Urinary bladder (tissue), 4 donors: Measurements from ENCODE around the gene TRIB2. TPM values are rescaled to one million over a fixed set of nuclear protein-coding genes. Genes with fewer than 3 reads are reported as not detected.
A peak's percentile ranks its signal among the peaks of the same experiment; 100 is the strongest.

ENCODE experiments used
- DNase-seq: peaks from one replicate; pipeline ENCODE4 v3.0.0-alpha.2; 2015; ENCODE audit errors: extremely low spot score
- H3K27ac ChIP-seq: one replicate; pipeline ENCODE4 v1.5.1; 2013; ENCODE audit warnings: low read depth, mild to moderate bottlenecking, moderate library complexity
- H3K36me3 ChIP-seq: one replicate; pipeline ENCODE4 v1.6.1; 2013; ENCODE audit warnings: mild to moderate bottlenecking, moderate library complexity; ENCODE audit not compliant: insufficient read depth
- H3K4me1 ChIP-seq: one replicate; pipeline ENCODE4 v1.6.1; 2013; ENCODE audit warnings: mild to moderate bottlenecking, moderate library complexity; ENCODE audit not compliant: insufficient read depth
- H3K4me3 ChIP-seq: one replicate; pipeline ENCODE4 v1.5.1; 2013; ENCODE audit warnings: low read depth, low read length
- WGBS: extraction: QIAGEN DNeasy Blood & Tissue Kit; methylation state at CpG from one replicate; pipeline ENCODE4 v1.1.7; 2013; 5-methylcytosine and 5-hydroxymethylcytosine counted together
- polyA plus RNA-seq: library from polyadenylated mRNA; stranded (reverse); fragments of 200-250 nt; gene quantifications from one replicate; pipeline ENCODE4 v1.2.3, GENCODE V29; 2013
- small RNA-seq: library from RNA; depleted of rRNA; stranded (forward); fragments of <200 nt; gene quantifications from one replicate; pipeline ENCODE3, GENCODE V24; 2014
- total RNA-seq: library from RNA; depleted of rRNA; stranded (reverse); fragments of >200 nt; gene quantifications from one replicate; pipeline ENCODE4 v1.2.3, GENCODE V29; 2014
- donor health status: healthy with polysubstance abuse.
- donor health status: healthy.

TRIB2 gene
- total and polyA plus RNA-seq, 2 donors, result 27.5 to 51.3 TPM

GRCh38 chr2:12773586-12774394 lies 57.1 kb downstream of the TRIB2 start:
- no peaks in the 10 kb centered on the region for H3K36me3 ChIP-seq
- 49% methylated on average over 3 of the region's 3 CpGs for WGBS
- no peak overlapping the region for H3K27ac ChIP-seq
- no peak for DNase-seq
- H3K4me3 ChIP-seq, result no peak overlapping the region
- no peaks in the 10 kb centered on the region for H3K4me1 ChIP-seq

GRCh38 chr2:12774395-12774727 lies 57.6 kb downstream of the TRIB2 start:
- DNase-seq, result peak; percentile 25
- H3K27ac ChIP-seq, result no peak overlapping the region
- 87% methylated on average over 1 of the region's 1 CpG for WGBS
- H3K4me3 ChIP-seq, result no peak overlapping the region
- no peaks in the 10 kb centered on the region for H3K36me3 ChIP-seq
- no peaks in the 10 kb centered on the region for H3K4me1 ChIP-seq

DNA sequence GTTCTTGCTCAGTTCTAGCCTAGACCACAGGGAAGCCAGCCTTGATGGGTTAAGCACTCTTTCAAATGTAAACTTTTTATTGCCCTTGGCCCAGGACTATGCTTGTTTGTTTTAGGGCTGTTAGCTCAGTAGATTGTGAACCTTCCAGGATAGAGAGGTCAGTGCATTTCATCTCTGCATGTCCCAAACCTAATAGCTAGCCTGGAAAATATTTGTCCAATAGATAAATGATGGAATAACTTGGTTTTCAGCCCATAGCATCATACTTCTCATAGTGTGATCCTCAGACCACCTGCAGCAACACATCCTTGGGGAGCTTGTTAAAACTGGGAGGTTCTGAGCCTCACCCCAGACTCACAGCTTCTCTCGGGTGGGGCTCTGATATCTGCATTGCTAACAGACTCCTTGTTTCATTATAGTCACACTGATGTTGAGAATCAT lies 59.8 kb downstream of the TRIB2 start:
- no peaks in the 10 kb centered on the region for H3K36me3 ChIP-seq
- H3K4me3 ChIP-seq, result no peak overlapping the region
- H3K27ac ChIP-seq, result no peak overlapping the region
- DNase-seq, result no peak
- no peaks in the 10 kb centered on the region for H3K4me1 ChIP-seq
- WGBS, result 54% methylated on average over 1 of the region's 1 CpG

DNA sequence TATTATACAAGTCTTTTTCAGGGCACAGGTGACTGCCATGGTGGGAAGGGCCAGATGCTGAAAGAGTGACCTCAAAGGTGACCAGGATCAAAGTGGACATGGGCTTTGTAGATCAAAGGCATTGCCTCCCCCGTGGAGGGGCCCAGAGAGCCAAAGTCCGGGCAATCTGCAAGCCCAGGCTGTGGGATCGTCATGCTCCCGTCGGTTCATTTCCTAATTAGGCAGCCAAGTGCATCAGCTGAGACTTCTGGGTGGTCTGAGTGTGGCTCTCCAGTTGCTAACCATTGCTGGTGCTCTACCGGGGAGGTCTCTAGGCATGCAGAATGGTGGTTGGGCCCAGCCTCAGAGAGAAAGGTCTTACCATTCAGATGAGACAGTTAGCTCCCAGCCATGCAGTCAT lies 61.6 kb downstream of the TRIB2 start:
- Histone ChIP-seq H3K4me3 (no peak overlapping the region), H3K36me3 (no peaks in the 10 kb centered on the region), H3K27ac (no peak overlapping the region), H3K4me1 (no peaks in the 10 kb centered on the region)
- DNase-seq, result no peak
- 58% methylated on average over 6 of the region's 6 CpGs for WGBS

- H3K27ac ChIP-seq, result no peak overlapping the region
- no peak overlapping the region for H3K4me3 ChIP-seq
- H3K4me1 ChIP-seq, result no peaks in the 10 kb centered on the region
- H3K36me3 ChIP-seq, result no peaks in the 10 kb centered on the region
- 91% methylated on average over 12 of the region's 12 CpGs for WGBS
- DNase-seq, result no peak
Observed at GRCh38 chr2:12778811-12779579, 62.3 kb downstream of the TRIB2 start.

DNA sequence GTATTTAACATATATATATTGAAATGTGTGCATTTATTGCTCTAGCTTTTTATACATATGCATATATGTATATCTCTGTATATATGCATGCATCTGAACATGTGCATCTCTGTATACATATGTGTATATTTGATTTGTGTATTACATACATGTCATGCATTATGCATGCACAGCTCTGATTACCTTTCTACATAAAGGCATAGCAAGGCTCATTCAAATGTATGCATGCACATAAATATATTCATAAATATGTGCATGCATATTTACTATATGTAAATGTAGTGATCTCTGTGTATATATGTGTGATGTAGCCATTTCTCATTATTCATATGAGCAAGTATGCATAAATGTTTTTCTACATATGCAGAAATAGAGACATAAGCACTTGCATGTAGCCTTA lies 64.6 kb downstream of the TRIB2 start:
- no peak for DNase-seq
- no peak overlapping the region for H3K4me3 ChIP-seq
- no peaks in the 10 kb centered on the region for H3K36me3 ChIP-seq
- H3K4me1 ChIP-seq, result no peaks in the 10 kb centered on the region
- H3K27ac ChIP-seq, result no peak overlapping the region

DNA sequence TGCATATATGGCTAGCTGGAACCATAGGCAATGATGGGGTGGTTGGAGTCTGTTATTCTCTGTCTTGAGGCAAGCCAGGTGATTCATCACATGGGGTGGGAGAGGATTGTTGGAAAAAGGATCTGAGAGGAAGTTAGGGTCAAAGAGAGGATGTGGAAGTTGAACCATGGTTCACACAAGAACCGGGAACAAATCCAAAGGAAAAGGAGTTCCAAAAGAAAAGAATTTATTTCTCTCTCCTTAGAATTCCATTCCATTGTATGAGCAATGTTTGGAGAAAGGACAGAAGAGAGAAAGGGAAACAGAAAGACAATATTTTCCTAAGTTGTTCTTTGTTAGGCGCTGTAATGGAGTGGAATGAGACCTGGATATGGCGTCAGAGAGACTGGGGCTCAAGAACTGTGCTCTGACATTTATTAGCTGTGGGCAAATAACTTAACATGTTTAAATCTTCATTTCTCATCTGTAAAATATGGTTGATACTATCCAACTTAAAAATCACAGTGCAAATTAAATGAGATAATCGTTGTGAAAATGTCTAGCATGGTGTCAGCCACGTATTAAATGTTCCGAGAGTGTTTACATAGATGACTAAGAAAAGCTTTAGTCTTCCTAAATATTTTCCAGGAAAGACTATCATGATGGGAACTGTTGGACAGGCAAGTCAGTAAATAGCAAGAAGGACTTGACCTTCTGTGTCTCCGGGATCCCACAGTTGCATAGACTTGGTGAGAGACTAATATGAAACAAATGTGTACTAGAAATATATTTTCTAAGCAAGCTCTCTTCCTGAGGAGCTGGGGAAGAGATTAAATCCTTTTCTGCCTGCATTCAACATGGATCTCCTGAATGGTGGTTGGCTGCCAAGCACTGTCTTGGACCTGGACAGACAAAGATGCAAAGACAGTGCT lies 71.4 kb downstream of the TRIB2 start:
- Histone ChIP-seq H3K4me1 (no peaks in the 10 kb centered on the region), H3K4me3 (no peak overlapping the region), H3K36me3 (no peaks in the 10 kb centered on the region), H3K27ac (peak overlapping the region; percentile 34)
- 19% methylated on average over 7 of the region's 7 CpGs for WGBS
- DNase-seq, result peak; percentile 55

- 96% methylated on average over 3 of the region's 3 CpGs for WGBS
- H3K36me3 ChIP-seq, result no peaks in the 10 kb centered on the region
- no peak overlapping the region for H3K4me3 ChIP-seq
- H3K4me1 ChIP-seq, result no peaks in the 10 kb centered on the region
- no peak overlapping the region for H3K27ac ChIP-seq
- no peak for DNase-seq
Observed at GRCh38 chr2:12791906-12792305, 75.2 kb downstream of the TRIB2 start.

Small RNA genes within 50 kb of the gene (small RNA-seq; reads per million reads assigned to genes)
- gene MIR3125, result 0.09 reads per million
